ENCODE measurements around the gene IL17RE. TPM values are rescaled to one million over a fixed set of nuclear protein-coding genes. Genes with fewer than 3 reads are reported as not detected.
A peak's percentile ranks its signal among the peaks of the same experiment; 100 is the strongest.

Gene IL17RE
- total RNA-seq, 3 donors from 2014 or later: 11.5 to 22.0 (median 11.7) TPM

DNA sequence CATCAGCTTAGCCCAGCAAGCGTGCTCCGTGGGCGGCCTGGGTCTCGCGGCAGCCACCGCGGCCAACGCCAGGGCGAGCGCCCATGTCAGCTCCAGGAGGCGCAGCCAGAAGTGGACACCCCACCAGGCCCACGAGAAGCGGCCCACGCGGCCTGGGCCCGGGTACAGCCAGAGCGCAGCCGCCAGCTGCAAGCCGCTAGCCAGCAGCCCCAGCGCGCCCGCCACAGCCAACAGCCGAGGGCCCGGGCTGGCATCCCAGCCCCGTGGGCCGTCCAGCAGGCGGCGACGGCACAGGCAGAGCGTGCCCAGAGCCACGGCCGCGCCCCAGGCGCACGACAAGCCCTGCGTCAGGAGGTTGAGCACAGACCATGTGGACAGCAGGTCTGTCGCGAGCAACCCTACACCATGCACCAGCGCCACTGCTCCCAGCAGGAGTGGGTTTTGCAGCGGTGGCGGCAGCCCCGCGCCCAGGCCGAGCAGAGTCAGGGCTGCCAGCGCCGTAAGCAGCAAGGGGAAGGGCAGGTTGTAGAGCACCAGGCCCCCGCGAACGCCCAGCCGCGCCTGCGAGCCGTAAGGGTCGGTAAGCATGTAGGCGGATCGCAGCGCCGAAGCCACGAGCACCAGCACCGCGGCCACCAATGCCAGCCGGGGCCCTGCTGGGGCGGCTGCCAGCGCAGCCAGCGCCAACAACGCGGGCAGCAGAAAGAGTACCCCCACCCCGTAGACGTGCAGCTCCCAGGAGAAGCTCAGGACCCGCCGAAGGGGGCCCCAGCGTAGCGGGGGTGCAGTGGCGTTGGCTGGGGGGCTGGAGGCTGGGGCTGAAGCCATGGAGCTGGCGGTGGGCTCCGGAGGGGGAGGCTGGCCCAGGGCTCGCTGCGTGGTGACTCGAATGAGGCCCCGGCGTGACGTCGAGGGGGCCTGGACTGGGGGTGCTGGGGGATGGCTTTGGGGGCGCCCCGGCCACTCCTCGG, 44.7 kb downstream of the IL17RE start:
- no peak for TF ChIP-seq POLR2A (IDR thresholded peaks at IDR 0.05)
- TF ChIP-seq, protein P1, sequence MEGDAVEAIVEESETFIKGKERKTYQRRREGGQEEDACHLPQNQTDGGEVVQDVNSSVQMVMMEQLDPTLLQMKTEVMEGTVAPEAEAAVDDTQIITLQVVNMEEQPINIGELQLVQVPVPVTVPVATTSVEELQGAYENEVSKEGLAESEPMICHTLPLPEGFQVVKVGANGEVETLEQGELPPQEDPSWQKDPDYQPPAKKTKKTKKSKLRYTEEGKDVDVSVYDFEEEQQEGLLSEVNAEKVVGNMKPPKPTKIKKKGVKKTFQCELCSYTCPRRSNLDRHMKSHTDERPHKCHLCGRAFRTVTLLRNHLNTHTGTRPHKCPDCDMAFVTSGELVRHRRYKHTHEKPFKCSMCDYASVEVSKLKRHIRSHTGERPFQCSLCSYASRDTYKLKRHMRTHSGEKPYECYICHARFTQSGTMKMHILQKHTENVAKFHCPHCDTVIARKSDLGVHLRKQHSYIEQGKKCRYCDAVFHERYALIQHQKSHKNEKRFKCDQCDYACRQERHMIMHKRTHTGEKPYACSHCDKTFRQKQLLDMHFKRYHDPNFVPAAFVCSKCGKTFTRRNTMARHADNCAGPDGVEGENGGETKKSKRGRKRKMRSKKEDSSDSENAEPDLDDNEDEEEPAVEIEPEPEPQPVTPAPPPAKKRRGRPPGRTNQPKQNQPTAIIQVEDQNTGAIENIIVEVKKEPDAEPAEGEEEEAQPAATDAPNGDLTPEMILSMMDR (IDR thresholded peaks at IDR 0.05): peak; percentile 27 to 54 (median 46)
- peak in 1 of 3 donors; percentile 27 for TF ChIP-seq POLR2AphosphoS5 (IDR thresholded peaks at IDR 0.05)
- Histone ChIP-seq H3K27me3 (no peaks in the 10 kb centered on the region), H3K4me3 (peak overlapping the region; percentile 62 to 78 (median 62)), H3K36me3 (no peaks in the 10 kb centered on the region), H3K9me3 (no peaks in the 10 kb centered on the region), H3K27ac (peak overlapping the region; percentile 82 to 93), H3K4me1 (peaks cover 0 to 6% of the 10 kb centered on the region in 2 donors)
- intact Hi-C loops (cut with DNase I; ENCODE audit: low total_unique reads): loop anchor here (10.0 kb wide), 1 partner anchor 103 kb away; the partner anchor contains the start of gene RPUSD3
- DNase-seq (ENCODE audit: low spot score in 2 of 2): peak; percentile 47 to 69

DNA sequence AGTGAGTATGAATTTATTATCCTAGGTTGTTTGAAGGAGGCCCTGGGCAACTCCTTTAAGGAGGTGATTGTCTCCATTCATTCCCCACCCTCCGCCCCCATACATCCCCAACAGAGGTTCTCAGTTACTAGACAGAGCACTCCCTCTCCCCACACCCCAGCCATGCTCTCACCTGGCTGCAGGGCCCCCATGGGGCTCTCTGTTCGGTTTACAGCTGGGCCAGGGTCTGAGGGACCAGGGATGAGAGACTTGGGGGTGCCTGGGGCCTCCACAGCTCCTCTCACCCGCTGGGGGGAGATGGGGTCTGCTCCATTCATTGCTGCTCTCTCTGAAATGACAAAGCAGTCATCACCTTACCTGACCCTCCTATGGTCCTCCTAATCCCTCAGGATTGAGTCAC, 45.9 kb downstream of the IL17RE start:
- H3K27ac ChIP-seq: no peak overlapping the region
- H3K4me1 ChIP-seq: peaks cover 0 to 6% of the 10 kb centered on the region in 2 donors
- no peak for TF ChIP-seq POLR2A (IDR thresholded peaks at IDR 0.05)
- TF ChIP-seq, protein P1 (IDR thresholded peaks at IDR 0.05): no peak
- no peak for TF ChIP-seq POLR2AphosphoS5 (IDR thresholded peaks at IDR 0.05)
- H3K9me3 ChIP-seq: no peaks in the 10 kb centered on the region
- H3K4me3 ChIP-seq: no peak overlapping the region
- no peaks in the 10 kb centered on the region for H3K27me3 ChIP-seq
- no peak for DNase-seq (ENCODE audit: low spot score in 2 of 2)
- intact Hi-C loops (cut with DNase I; ENCODE audit: low total_unique reads): loop anchor here (10.0 kb wide), 1 partner anchor 104 kb away; the partner anchor contains the start of gene RPUSD3
- no peaks in the 10 kb centered on the region for H3K36me3 ChIP-seq

DNA sequence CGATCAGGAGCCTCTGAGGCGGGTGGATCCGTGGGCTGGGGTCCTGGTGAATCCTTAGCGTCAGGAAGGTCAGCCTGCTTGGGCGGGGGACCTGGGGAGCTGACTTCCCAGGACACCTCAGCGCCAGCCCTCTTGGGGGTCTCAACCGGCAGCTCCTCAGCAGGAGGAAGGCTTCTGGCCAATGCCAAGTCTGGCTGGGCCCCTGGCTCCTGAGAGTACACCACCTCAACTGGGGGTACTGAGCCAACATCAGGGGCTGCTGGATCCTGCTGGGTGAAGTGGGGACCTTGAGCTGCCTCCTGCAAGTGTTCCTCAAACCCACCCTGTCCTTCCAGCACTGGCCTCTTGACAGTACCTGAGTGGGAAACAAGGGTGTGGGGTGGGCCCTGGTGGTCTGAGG, 46.5 kb downstream of the IL17RE start:
- Histone ChIP-seq H3K27ac (no peak overlapping the region), H3K9me3 (no peaks in the 10 kb centered on the region), H3K4me3 (no peak overlapping the region), H3K4me1 (peaks cover 0 to 6% of the 10 kb centered on the region in 2 donors), H3K36me3 (no peaks in the 10 kb centered on the region), H3K27me3 (no peaks in the 10 kb centered on the region)
- intact Hi-C loops (cut with DNase I; ENCODE audit: low total_unique reads): loop anchor here (10.0 kb wide), 1 partner anchor 104 kb away; the partner anchor contains the start of gene RPUSD3
- DNase-seq (ENCODE audit: low spot score in 2 of 2): no peak
- TF ChIP-seq POLR2AphosphoS5 (IDR thresholded peaks at IDR 0.05) (no peak), POLR2A (IDR thresholded peaks at IDR 0.05) (no peak)
- TF ChIP-seq, protein P1 (IDR thresholded peaks at IDR 0.05): no peak

DNA sequence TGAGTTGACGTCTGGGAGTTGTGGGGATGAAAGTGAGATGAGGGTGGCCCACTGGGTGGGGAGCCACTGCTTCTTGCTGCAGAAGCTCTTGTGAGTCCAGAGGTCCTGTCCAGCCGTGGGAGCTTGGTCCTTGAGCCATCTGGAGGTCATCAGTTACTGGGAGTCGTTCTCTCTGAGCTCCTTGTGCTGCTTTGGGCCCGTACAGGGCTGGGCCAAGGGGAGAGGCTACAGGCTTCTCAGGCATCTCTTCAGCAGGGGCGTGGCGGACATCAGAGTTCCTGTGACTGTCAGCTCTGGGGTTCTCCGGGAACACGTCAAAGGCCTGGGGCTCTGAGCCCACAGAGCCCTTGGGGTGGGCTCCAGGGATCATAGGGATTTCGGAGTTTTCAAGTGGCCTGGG, 47.0 kb downstream of the IL17RE start:
- Histone ChIP-seq H3K9me3 (no peaks in the 10 kb centered on the region), H3K27ac (no peak overlapping the region), H3K4me3 (no peak overlapping the region), H3K4me1 (peaks cover 0 to 6% of the 10 kb centered on the region in 2 donors), H3K27me3 (no peaks in the 10 kb centered on the region), H3K36me3 (no peaks in the 10 kb centered on the region)
- TF ChIP-seq, protein P1 (IDR thresholded peaks at IDR 0.05): no peak
- no peak for TF ChIP-seq POLR2AphosphoS5 (IDR thresholded peaks at IDR 0.05)
- no peak for TF ChIP-seq POLR2A (IDR thresholded peaks at IDR 0.05)
- no peak for DNase-seq (ENCODE audit: low spot score in 2 of 2)
- intact Hi-C loops (cut with DNase I; ENCODE audit: low total_unique reads): loop anchor here (10.0 kb wide), 1 partner anchor 105 kb away; the partner anchor contains the start of gene RPUSD3

DNA sequence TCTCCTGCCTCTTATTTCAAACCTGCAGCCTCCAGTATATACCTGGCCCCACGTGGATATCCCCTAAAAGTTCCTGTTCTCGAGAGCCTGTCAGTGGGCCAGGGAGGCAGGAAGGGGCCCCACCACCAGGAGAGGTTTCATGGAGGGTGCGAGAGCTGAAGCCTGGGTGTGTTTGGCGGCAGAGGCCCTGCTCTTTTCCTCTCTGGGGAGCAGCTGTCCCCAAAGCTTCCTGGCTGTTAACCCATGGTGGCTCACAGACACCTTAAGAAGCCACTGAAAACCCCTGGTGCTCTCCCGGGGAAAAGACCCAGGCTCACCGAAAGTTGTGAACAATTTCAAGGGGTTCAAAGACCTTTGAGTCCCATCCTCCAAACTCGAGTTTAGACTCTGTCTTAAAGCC, 48.5 kb downstream of the IL17RE start:
- Histone ChIP-seq H3K9me3 (no peaks in the 10 kb centered on the region), H3K36me3 (no peaks in the 10 kb centered on the region), H3K27ac (no peak overlapping the region), H3K4me1 (peaks cover 0 to 6% of the 10 kb centered on the region in 2 donors), H3K27me3 (no peaks in the 10 kb centered on the region), H3K4me3 (no peak overlapping the region)
- no peak for DNase-seq (ENCODE audit: low spot score in 2 of 2)
- intact Hi-C loops (cut with DNase I; ENCODE audit: low total_unique reads): no loop called here
- TF ChIP-seq POLR2A (IDR thresholded peaks at IDR 0.05): no peak

Data from breast epithelium (tissue), 4 donors.